NCI-H2196 (cell line): ENCODE measurements around the gene PLEKHG4B.
"Not testable (repeated sequence)": the region's sequence is repeated elsewhere in the genome, so short reads cannot be mapped to it uniquely, and the experiment has no call there.

Experiments
- DNase-seq: peaks from one replicate; lab custom pipeline; 2025; ENCODE audit not compliant: unreplicated experiment; lab: John Stamatoyannopoulos, UW

PLEKHG4B gene

GRCh38 chr5:154826-155225 lies 62.9 kb downstream of the PLEKHG4B start:
- DNase-seq = no peak

GRCh38 chr5:155651-156410 lies 63.9 kb downstream of the PLEKHG4B start:
- no peak for DNase-seq

DNA sequence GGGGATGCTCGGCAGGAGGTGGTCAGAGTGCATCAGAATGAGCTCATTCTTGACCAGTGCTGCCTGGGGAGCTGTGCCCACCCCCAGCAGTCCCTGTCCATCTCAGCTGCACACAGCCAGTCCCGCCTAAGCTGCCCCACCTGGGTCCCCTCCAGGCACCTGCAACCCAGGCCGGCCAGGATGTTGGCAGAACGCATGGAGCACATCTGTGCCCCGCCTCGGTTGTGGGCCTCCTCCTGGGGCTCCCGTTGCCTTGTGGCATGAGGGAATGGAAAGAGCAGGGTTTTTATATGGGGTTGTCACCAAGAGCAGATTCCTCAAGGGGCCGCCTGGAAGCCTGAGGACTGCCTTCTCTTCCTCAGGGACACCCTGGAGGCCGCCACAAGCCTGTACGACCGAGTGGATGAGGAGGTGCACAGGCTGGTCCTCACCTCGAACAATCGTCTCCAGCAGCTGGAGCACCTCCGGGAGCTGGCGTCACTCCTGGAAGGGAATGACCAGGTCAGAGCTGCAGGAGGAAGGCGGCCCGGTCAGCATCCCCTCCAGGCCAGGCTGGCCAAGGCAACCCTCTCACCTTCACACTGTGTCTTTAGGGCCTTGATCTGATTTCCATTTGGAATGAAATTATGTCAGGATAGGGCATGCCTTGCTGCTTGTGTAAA lies 64.6 kb downstream of the PLEKHG4B start:
- DNase-seq = no peak

DNA sequence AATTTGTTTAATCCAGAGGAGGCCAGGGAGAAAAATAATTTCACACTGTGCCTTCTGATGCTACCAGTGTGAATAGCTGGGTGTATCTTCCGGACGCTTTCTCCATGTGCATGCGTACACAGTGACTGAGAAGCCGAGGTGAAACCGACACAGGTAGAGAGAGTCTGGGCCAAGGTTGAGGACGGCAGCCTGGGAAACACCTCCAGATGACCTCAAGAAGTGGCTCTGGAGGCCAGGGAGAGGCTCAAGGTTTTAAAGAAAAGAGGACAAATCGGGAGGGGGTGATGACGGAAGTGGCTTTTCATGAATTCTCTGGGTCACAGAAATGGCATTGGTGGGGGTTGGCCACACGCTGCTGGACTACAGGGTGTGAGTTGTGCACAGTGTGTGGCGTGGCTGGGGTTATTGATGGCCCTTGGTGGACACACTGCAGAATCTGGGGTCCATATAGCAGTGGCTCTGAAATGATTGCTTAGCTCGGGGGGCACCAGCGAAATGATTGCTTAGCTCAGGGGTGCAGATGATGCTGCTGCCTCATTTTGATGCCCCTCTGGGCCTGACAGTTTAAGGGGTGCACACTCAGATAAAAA lies 65.3 kb downstream of the PLEKHG4B start:
- DNase-seq = no peak

DNA sequence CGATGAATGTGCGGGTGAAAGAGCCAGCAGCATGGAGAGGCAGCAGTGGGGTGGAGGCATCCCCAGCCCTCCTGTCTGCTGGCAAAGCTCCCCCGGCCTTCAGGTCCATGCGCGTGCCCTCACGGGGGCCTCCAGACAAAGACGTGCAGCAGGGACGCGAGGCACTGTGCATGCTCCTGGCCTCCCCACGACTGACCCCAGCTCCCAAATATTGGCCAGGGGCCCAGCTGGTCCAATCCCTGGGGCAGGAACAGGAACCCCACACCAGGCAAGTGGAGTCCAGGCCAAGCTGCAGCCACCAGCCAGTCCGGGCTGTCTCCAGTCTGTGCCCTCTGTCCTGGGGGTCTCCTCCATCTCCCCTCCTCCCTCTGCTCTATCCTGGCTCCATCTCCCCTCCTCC lies 65.8 kb downstream of the PLEKHG4B start:
- no peak for DNase-seq

DNA sequence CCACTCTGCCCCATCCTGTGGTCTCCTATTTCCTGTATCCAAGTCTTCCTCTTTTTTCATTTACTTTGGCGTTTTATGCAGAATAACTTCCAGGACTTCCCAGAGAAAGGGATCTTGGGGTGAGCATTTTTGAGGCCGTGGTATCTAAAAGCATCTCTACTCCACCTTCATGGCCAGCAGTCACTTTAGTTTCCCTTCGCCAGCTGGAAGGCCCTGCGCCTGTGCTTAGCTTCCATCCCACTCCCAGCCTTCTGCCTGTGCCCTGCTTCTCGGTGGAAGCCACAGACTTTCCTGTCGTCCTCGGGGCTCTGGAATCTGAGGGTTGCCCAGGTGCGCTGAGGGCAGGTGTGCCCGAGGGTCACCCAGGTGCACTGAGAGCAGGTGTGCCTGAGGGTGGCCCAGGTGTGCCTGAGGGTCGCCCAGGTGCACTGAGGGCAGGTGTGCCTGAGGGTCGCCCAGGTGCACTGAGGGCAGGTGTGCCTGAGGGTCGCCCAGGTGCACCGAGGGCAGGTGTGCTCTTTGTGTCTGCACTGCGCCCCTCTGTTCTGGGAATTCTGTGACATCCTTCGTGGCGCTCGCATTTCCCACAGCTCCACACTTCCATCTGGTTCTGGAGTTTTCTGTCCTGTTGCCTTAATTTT lies 67.0 kb downstream of the PLEKHG4B start:
- no peak for DNase-seq

- DNase-seq = no peak
These were observed 67.6 kb downstream of the PLEKHG4B start for GRCh38 chr5:159448-160172.

- no peak for DNase-seq
These were observed 68.2 kb downstream of the PLEKHG4B start for GRCh38 chr5:160173-160510.

- no peak for DNase-seq
These were observed 69.2 kb downstream of the PLEKHG4B start for GRCh38 chr5:160921-161802.

DNA sequence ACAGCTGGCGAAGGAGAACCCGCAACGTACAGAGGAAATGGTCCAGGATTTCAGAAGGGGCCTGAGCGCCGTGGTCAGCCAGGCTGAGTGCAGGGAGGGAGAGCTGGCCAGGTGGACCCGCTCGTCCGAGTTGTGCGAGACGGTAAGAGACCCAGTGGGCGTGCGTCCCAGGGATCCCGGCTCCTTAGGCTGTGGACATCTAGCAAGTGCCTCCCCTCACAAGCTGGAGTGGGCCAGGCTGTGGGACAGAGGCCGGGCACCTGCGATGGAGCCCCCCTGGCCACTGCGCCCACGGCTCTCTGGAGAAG lies 69.8 kb downstream of the PLEKHG4B start:
- DNase-seq = no peak

DNA sequence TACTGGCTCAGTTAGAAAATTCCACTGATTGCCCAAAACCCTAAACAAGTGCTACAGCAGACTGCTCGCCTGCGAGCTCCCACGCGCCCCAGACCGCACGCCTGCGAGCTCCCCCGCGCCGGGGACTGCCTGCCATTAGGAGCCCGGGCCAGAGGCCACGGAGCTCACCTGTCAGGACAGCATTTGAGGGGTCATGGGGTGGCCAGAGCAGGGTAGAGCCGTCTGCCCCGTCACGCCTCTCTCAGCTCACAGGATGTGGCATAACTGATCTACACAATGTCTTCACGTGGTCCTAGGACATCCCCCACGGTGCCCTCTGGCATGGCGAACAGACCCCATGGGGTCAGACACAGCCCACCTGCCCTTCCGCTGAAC lies 70.2 kb downstream of the PLEKHG4B start:
- DNase-seq = no peak

DNA sequence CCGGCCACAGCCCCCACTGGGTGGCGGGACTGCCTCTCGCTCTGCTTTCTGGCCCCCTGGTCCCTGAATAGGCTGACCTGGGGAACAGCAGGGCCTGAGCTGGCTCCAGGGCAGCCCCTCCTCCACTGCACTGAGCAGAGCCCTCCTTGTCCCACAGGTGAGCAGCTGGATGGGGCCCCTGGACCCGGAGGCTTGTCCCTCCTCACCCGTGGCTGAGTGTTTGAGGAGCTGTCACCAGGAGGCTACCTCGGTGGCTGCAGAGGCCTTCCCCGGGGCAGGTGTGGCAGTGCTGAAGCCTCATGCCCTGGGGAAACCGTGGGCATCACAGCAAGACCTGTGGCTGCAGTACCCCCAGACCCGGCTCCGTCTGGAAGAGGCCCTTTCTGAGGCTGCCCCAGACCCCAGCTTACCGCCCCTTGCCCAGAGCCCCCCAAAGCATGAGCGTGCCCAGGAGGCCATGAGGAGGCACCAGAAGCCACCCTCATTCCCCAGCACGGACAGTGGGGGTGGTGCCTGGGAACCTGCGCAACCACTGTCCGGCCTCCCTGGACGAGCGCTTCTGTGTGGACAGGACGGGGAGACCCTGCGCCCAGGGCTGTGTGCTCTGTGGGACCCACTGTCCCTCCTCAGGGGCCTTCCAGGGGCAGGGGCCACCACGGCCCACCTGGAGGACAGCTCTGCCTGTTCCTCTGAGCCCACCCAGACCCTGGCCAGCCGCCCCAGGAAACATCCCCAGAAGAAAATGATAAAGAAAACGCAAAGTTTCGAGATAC lies 70.8 kb downstream of the PLEKHG4B start:
- no peak for DNase-seq

DNA sequence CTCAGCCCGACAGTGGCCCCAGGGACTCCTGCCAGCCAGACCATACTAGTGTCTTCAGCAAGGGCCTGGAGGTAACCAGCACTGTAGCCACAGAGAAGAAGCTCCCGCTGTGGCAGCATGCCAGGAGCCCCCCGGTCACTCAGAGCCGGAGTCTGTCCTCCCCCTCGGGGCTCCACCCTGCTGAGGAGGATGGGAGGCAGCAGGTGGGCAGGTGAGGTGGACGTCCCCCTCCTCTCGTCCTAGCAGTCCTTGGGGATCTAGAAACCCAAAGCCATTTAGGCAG lies 71.3 kb downstream of the PLEKHG4B start:
- no peak for DNase-seq

GRCh38 chr5:163841-164240 lies 71.9 kb downstream of the PLEKHG4B start:
- no peak for DNase-seq

- DNase-seq = no peak
These were observed 72.3 kb downstream of the PLEKHG4B start for GRCh38 chr5:164244-164643.

- DNase-seq = not testable (repeated sequence)
These were observed 72.8 kb downstream of the PLEKHG4B start for GRCh38 chr5:164783-165182.

- no peak for DNase-seq
These were observed 74.7 kb downstream of the PLEKHG4B start for GRCh38 chr5:166441-167372.

- DNase-seq = no peak
These were observed 75.5 kb downstream of the PLEKHG4B start for GRCh38 chr5:167511-167910.
